Stimulated activated CD8-positive, alpha-beta memory T cell treated with anti-CD3 and anti-CD28 coated beads, Interleukin-4, amount 100 ng/mL, for 48 hours (primary cell): ENCODE results near the gene IGSF10.

Experiments
- DNase-seq: peaks from one replicate; pipeline ENCODE4 v3.0.0-alpha.2; 2020

The IGSF10 gene

DNA sequence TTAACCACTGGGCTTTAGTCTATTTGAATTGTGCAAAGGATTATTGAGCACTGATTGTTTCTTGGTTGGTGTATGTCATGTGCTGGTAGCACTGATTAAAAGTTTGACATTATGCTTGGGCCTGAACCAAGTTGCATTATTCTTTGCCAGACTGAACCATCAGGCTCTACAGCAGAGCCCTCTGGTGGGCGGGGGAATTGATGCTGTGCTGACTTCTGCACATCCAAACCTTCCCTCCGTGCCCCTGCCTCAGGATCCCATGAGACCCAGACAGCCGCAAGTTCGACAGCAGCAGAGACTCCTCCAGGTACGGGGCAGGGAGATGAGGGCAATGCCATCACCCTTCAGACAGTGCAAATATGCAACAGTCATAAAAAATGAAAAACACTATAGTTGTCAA, 47.9 kb downstream of the IGSF10 start:
- DNase-seq: no peak
